ENCODE results near the gene COMMD9.

DNA sequence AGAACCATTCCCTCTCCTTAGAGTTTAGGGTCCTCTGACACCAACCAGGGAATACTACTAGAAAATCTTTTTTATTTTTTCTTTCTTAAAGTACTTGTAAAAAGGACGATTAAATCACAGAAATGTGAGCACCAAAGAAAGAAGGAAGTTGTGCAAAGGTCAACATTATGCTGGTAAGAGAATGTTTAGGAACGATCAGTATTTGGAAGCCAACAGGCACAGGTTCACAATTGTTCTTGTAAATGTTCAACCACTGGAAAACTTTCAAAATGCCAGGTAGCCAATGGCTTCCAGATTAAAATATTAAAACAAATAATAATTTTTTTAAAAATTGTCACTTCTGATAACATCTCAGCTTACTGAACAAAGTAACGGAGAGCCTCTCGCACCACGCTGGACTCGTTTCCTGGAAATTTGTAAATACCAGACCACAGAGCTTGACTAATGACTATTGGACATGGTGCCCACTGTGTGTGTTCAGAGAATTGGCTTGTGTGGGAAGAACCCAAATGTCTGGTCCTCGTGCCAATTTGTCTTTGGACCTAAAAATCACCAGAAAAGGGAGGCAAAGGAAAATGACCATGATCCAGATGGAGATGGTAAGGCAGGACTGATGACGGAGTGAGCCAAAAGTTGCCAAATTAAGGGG lies 20.8 kb downstream of the COMMD9 start:
- TF ChIP-seq MYC (IDR thresholded peaks at IDR 0.05; ENCODE audit: low read depth, low read length) (no peak), POLR2A (IDR thresholded peaks at IDR 0.05; ENCODE audit: extremely low read depth, insufficient read length) (no peak)
- TF ChIP-seq, protein P1, sequence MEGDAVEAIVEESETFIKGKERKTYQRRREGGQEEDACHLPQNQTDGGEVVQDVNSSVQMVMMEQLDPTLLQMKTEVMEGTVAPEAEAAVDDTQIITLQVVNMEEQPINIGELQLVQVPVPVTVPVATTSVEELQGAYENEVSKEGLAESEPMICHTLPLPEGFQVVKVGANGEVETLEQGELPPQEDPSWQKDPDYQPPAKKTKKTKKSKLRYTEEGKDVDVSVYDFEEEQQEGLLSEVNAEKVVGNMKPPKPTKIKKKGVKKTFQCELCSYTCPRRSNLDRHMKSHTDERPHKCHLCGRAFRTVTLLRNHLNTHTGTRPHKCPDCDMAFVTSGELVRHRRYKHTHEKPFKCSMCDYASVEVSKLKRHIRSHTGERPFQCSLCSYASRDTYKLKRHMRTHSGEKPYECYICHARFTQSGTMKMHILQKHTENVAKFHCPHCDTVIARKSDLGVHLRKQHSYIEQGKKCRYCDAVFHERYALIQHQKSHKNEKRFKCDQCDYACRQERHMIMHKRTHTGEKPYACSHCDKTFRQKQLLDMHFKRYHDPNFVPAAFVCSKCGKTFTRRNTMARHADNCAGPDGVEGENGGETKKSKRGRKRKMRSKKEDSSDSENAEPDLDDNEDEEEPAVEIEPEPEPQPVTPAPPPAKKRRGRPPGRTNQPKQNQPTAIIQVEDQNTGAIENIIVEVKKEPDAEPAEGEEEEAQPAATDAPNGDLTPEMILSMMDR (IDR thresholded peaks at IDR 0.05; ENCODE audit: low read depth, low read length) = no peak
- TF ChIP-seq, protein P2, sequence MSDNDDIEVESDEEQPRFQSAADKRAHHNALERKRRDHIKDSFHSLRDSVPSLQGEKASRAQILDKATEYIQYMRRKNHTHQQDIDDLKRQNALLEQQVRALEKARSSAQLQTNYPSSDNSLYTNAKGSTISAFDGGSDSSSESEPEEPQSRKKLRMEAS (IDR thresholded peaks at IDR 0.05; ENCODE audit: low read depth, low read length) = no peak

Measured in NB4 (cell line).